GM21529 (cell line): ENCODE data around the gene NOP9.

Experiments used
- ATAC-seq: cut with Tn5 transposase; IDR thresholded peaks from one replicate; pipeline ENCODE4 v1.9.1; 2021; ENCODE audit not compliant: unreplicated experiment

The NOP9 gene, protein sequence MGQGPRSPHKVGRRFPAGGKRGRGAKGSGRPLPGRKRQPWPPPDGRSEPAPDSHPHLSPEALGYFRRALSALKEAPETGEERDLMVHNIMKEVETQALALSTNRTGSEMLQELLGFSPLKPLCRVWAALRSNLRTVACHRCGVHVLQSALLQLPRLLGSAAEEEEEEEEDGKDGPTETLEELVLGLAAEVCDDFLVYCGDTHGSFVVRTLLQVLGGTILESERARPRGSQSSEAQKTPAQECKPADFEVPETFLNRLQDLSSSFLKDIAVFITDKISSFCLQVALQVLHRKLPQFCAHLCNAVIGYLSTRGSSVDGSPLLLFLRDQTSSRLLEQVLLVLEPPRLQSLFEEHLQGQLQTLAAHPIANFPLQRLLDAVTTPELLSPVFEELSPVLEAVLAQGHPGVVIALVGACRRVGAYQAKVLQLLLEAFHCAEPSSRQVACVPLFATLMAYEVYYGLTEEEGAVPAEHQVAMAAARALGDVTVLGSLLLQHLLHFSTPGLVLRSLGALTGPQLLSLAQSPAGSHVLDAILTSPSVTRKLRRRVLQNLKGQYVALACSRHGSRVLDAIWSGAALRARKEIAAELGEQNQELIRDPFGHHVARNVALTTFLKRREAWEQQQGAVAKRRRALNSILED

DNA sequence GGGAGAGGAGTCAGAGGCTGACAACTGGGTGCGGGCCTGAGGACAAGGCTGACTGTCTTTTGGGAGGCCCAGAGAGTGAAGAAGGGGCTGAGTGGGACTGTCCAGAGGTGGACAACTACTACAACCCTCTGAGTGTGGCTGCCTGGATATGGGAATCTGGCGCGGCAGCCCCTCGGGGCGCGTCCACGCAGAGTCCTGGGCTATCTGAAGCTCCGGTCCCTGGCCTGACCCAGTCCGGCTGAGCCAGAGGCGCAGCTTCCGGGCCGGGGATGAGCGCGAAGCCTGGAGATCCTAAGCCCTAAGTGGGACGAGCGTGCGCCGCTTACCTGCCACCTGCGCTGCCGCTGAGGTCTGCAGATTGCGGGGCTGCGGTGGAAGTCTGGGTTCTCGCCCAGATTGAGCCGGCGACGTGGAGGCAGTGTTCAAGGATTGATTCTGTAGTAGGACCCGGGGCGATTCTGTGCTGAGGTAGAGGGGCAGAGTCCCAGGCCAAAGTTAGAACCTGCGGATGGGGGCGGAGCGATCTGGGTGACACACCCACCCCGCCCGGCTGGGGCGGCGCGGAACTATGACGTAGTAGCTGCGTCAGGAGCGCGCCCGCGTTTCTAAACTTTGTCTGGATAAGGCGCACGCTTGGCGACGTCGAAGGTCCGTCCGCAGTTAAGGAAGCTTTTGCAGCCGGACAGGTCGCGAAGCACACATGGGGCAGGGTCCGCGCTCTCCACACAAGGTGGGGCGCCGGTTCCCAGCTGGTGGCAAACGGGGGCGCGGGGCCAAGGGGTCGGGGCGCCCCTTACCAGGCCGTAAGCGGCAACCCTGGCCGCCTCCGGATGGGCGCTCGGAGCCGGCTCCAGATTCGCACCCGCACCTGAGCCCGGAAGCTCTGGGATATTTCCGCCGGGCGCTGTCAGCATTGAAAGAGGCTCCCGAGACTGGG lies at the start of gene NOP9, which contains the start of gene DHRS1:
Gene NOP9, plus strand, starts transcription at position 596 of the 937 bp plus-strand sequence. Its CDS starts 105 bp downstream, at position 701.
Gene DHRS1, minus strand, starts transcription at position 526 of the 937 bp plus-strand sequence. CDS start 674 bp downstream, outside the sequence.
- peak; percentile 69 for ATAC-seq

DNA sequence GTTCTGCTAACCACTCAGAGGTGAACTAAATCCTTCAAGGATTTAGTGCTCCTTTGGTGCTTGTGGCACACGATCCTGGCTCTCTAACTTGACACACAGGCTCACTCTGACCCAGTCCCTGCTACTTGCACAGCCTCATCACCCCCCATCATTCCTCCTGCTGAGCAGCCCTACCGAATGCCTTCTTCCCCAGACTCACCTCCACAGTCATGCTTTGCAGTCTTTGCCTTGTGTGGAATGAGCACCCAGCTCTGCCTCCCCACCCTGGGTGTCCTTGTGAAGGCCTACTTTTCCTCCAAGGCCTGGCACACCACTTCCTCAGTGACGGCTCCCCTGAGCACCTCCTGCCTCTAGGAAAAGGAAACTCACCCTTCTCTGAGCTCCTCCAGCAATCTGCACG lies 49.3 kb upstream of the NOP9 start:
- no peak for ATAC-seq

DNA sequence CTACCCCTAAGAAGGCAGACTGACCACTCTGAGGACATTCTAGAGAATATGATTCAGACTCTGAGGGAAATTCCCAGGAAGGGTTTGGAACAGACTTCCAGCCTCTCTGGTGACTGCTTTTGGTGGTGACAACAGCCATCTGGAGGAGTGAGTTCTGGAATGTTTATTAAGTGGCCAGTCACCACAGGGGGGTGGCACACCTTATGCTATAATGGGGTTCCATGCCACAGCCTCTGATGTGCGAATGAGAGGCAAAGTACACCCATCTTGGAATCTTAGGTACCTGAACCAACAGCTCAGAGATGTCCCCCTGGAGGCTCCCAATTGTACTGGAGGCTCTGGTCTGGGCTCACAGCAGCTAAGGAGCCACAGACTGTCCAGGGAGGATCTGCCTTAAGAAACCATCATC lies 47.8 kb upstream of the NOP9 start:
- ATAC-seq = no peak

DNA sequence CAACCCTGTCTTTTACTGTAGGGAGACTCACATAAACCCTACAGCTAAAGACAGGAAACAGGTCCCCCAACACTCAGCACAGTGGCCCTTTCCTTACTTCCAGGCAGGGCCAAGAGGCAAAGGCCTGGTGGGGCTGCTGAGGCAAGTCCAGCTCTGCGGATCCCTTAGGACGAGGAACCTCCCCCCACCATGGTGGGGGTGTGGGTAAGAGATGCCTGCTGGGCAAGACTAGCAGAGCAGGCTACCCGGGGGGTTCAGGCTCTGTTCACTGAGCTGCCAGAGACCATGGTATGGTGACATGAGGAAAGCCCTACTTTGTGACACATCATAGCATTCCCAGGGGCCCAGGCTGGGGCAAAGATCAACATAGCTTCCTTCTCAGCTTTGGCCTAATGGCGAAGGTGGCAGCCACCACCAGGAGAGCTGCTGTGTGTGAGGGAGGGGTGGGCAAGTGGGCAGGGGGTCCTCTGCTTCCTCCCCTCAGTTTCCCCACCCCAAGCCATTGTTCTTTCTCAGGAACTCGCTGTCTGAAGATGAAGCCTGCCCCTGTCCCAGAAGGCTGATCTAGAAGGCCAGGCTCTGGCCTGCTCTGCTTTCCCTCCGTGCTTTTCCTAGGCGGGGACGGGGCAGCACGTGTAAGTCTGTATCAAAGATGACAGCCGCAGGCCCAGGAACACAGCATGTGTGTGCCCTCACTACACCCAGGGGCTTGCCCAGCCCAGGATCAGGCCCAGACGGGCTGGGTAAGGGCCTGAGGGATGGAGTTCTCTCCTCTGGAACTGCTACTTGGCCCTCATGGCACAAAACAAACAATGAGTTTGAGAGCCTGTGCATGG lies 47.1 kb upstream of the NOP9 start:
- ATAC-seq = no peak

DNA sequence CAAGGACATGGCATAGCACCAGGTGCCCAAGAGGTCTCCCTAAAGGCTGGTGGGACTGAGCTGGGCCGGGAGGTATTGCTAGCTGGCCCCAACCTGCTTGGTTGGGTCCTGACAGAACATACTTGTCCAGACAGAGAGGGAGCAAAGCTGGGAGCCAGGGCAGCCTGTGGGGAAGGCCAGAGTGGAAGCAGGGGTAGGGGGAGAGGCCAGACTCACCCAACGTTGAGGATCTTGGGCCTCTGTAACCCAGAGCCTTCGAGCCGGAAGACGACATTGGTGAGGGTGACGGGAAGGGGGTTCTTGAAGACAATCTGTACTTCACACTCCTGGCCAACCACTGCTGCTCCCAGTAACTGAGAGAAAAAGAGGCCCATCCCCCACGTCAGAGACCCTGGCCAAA lies 45.7 kb upstream of the NOP9 start:
- no peak for ATAC-seq

DNA sequence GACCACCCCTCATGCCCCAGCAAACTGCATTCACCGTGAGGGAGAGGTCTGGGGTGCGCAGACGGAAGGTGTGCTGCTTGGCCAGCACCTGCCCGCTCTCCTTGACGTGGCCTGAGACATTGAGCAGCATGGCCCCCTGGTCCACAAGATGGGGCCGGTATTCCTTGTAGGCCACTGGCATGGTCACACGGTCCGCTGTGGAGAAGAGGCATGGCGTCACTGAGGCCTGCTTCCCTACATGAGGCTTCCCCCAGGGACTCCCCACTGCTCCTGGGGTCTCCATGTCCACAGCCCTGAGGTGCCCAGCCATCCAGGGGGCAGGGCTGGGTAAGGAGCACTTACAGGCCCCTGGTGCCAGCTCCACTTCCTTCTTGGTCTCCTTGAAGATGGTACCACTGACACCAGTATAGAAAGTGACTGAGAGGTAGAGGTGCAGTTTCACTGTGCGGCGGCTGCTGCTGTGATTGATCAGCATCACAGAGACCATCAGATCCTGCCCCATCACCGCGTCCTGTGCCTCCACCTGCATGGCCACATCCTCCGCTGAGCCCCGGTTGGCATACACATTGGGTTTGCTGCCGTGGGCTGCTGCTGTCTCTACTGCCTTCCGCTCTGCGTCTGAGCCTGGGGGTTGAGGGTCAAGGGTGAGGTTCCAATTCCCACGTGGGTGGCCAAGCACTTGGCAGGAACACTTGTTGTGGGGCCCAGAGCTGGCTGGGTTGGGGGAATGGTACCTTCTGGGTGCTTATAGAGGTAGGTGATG lies 44.8 kb upstream of the NOP9 start:
- ATAC-seq = no peak

DNA sequence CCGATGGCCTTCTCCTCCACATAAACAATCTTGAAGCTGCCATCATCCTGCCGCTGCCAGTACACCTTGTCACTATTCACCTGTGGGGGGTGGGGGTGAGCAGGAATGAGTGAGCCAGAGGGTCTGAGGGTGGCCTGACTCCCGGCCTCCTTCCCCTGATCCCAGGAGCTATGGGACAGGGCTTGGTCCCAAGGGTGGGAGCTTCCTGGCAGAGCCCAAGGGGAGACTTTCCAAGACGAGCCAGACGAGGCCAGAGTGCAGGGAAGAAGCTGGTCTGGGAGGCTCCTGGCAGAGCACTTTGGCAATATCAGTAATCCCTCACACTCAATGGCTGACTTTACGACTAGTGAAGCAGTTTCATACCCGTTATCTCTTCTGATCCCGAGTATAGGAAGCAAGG lies 44.2 kb upstream of the NOP9 start:
- no peak for ATAC-seq

DNA sequence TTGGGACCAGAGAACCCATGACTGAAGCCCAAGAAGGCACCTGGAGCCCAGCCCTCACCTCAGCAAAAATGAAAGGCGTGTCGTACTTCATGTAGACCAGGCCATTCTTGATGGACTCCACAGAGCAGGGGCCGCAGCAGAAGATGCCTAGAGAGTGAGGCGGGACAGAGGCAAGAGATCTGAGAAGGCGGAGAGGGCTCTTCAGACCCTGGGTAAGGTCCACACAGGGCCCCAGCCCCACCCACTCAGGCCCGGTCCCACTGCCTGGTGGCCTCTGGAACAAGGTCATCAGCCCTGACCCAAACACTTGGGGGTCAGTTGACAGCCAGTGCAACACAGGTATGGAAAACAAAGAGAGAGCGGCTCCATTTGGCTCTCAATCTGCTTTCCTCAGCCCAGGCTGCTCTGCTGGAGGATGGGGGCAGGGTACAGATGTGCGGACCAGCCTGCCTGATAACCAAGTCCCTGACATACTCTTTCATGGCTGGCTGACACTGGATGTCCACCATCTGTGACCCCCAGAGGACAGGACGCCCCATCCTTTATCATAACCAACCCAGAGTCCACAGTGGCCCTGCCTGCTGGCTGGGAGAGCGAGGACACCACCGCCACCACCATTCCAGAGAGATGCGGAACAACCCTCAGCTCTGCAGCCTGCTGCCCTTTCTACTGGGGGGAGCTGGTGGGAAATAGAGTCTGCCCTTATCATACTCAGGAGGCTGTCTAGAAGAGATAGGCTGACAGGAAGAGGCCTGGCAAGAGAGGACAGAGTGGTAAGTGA lies 43.5 kb upstream of the NOP9 start:
- no peak for ATAC-seq

DNA sequence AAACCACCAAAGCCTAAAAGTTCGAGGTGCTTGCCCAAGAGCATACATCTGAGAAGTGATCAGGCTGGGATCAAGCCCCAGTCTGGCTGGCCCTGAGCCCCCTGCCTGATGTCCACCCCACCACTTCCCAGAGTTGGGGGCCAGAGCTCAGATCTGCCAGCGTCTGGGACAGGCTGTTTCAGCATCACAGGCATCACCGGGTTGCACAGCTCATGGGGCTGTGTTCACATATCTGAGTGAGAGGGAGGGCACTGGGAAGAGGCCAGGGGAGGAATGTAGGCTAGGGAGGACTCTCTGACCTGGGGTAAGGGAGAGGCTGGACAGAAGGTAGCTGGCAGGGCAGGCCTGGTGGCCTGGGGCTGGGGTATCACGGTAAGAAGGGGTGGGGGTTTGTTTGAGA lies 42.7 kb upstream of the NOP9 start:
- no peak for ATAC-seq

DNA sequence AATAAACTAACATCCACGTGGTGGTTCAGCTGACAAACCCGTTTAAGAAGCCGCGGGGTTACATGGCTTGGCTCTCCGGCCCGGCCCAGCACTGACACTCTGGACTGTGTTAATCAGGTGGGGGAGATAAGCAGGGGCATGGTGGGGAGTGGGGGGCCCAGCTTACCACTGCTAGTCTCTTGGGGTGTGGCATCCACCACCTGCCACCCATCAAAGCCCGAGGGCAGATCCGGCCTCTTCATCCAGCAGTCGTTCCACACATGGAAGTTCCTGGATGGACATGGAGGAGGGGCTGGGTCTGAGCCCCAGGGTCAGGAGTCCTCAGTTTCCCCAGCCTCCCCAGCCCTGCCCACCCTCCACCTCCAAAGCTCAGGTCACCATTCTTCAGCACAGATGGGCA lies 41.5 kb upstream of the NOP9 start:
- no peak for ATAC-seq

DNA sequence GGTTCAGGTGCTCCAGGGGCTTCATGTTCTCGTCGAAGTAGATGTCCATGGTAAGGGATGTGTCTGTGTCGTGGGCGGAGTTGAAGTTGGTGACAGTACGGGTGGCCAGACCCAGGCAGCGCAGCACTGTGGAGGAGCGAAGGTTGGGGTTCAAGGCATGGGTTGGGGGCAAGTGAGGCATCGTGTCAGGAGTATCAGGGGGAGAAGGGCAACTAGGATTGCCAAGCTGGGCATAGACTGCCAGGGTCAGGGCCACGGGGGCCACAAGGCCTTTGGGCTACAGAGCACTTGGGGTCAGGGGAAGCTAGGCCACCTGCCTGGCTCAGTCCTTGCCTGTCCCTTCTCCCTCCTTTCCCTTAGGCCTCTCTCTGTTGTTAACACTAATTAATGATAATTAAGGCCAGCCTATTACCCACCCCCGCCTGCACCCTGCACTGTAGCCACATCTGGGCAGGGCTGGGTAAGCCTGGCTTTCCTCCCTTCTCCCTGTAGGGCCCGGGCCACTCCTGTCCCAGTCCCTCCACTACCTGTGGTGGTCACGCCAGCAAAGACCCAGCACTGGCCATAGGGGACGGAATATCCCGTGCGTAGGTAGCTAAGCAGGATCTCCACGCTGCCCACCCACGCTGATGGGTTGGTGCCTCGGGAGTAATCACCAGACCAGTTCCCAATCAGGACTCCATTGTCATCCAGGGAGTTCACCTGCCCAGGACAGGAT lies 40.9 kb upstream of the NOP9 start:
- no peak for ATAC-seq

DNA sequence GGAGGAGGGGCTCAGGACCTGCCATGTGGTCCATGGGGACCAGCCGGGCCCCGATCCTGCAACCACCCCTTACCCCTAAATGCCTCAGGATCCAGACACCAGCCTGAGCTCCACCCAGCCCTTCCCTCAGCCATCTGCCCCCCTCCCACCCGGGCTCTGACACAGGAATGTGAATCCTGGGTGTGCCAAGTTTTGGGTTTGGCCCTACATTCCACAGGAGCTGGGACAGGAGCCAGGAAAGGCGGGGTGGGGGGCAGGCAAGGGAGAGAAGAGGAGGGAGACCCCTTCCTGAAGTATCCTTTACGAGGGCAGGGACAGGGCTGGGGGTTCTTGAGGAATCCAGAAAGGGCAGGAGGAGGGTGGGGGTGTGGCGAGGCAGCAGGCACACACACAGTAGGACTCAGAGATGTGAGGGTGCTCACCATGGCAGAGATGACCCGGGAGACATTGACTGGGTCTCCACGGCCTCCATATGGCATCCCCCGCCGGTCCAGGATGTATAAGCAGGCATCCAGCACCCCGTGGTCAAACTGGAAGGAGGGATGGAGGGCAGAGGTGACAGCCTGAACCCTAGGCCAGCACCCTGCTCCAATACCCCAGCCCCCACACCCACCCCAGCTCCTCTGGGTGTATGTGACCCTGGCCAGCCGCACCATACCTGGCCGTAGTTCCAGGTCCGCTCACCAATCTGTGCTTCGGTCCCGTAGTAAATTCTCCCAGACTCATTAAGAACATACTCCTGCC lies 40.2 kb upstream of the NOP9 start:
- no peak for ATAC-seq

DNA sequence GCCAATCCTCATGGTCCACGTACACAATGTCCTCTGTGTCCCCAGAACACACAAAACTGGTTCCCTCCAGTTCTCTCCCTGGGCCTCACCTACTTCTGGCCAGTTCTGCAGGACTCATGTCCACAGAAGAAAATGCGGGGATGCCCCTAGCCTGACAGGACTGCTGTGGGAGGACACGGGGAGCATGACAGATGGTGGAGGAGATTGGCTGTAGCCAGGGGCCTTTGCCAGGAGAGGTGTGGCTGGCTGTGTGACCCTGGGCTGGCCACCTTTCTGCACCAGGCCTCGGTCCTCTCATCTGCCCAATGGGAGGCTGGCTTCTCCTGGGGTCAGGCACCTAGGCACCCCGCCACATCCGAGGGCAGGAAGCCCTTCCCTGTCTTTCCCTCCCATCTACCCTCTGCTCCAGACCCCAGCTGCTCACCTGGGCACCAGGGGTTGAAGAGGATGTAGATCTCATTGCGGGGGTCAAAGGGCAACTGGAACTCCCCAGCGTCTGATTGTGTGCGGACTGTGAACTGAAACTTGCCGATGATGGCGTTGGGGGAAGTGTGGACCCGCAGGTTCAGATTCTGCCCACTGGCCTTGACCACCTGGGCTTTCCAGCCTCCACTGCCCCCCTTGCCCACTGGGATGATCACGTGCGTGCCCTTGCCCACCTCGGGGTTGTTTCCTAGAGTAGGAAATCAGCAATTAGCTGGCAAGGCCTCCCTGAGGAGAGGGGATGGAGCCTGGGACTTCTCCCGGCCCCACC lies 39.4 kb upstream of the NOP9 start:
- ATAC-seq = no peak

DNA sequence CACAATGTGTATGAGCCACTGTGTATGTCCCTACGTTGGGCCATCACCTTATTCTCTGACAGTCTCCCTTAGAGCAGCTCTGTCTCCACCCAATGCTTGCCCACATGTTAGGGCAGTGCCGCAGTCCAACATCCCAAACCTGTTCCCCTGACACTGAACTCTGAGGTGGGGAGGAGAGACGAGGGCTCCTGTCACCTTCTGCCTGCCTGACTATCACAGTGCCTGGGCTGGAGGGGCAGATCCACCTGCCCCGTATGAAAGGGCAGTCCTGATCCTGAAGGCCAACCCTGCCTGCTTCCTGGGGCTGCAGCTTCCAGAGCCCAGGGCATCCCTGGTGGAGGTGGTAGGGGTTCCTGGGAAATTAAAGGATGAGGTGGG lies 38.9 kb upstream of the NOP9 start:
- ATAC-seq = no peak

DNA sequence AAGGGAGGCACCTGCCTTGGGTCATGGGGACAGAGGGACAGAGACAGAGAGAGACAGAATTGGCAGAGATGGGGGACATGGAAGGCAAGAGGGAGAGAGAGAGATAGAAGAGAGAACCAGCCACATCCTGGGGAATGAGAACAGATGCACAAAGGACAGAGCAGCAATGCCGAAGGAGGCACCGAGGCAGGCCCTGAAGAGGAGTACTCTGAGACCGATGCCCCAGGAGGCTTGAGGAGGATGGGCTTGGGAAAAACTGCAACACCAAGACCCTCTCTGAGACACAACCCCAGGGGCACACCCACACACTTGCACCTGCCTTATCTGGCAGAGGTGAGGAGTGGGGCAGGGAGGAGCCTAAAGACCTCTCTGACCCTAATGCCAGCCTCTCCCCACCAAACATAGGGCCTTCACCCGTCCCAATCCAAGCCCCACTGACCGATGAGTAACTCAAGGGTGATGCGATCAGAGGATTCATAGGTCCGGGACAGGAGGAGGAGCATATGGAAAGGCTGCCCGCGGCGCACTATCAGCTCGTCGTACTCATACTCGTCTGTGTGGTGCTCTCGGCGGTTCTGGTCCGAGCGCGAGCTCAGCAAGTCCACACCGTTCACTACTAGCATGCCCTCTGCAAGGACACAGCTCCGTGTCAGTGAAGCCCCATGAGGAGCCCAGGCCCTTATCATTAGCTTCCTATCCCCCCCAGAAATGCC lies 38.2 kb upstream of the NOP9 start:
- ATAC-seq = no peak

DNA sequence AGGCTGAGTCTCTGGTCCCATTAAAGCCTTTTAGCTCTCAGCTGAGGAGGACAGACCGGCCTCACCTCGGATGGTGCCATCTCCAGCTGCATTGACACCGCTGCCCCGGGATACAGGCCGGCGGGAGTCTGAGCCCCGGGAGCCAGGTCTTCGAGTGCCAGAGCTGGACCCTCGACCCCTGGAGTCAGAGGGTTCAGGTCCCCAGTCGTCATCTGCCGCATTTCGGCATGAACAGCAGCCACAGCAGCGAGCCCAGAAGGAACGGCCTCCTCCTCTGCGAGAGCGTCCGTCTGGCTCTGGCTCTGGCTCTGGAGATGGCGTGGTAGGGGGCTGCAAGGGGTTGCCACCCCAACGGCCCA lies 37.7 kb upstream of the NOP9 start:
- no peak for ATAC-seq
